ENCODE results near the gene PYGL.

GRCh38 chr14:50928002-50928635 is 16.2 kb downstream of the PYGL start:
- TF ChIP-seq GABPA (IDR thresholded peaks at IDR 0.05; ENCODE audit: low read depth): no peak
- TF ChIP-seq CTCF (IDR thresholded peaks at IDR 0.05; ENCODE audit: insufficient read depth, low read length): no peak
- TF ChIP-seq POLR2AphosphoS5 (IDR thresholded peaks at IDR 0.05; ENCODE audit: low read depth): peak; percentile 70
- no peak for TF ChIP-seq REST (IDR thresholded peaks at IDR 0.05; ENCODE audit: insufficient replicate concordance, low read depth)

All from HL-60 (cell line).